Uterine smooth muscle cell (primary cell): ENCODE data around the gene C1orf56. TPM values are rescaled to one million over a fixed set of nuclear protein-coding genes. Genes with fewer than 3 reads are reported as not detected.

Source experiments
- total RNA-seq: library from RNA; depleted of rRNA; stranded (reverse); fragments of >200 nt; gene quantifications from 2 replicates; pipeline ENCODE4 v1.2.3, GENCODE V29; 2014

Gene C1orf56, protein sequence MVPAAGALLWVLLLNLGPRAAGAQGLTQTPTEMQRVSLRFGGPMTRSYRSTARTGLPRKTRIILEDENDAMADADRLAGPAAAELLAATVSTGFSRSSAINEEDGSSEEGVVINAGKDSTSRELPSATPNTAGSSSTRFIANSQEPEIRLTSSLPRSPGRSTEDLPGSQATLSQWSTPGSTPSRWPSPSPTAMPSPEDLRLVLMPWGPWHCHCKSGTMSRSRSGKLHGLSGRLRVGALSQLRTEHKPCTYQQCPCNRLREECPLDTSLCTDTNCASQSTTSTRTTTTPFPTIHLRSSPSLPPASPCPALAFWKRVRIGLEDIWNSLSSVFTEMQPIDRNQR
- 1.4 and 1.7 TPM in 2 replicates for total RNA-seq

DNA sequence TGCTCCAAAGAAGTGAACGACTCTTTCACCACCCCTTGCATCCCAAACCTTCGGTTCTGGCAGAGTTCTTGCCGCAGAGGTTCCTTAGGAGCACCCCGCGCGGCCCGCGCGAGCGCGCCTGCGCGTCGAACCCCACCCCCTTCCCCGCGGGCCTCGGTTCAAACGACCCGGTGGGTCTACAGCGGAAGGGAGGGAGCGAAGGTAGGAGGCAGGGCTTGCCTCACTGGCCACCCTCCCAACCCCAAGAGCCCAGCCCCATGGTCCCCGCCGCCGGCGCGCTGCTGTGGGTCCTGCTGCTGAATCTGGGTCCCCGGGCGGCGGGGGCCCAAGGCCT is at the start of gene C1orf56:
Gene C1orf56, plus strand, starts transcription at position 161 of the 334 bp plus-strand sequence. Its CDS starts 97 bp downstream, at position 258.

DNA sequence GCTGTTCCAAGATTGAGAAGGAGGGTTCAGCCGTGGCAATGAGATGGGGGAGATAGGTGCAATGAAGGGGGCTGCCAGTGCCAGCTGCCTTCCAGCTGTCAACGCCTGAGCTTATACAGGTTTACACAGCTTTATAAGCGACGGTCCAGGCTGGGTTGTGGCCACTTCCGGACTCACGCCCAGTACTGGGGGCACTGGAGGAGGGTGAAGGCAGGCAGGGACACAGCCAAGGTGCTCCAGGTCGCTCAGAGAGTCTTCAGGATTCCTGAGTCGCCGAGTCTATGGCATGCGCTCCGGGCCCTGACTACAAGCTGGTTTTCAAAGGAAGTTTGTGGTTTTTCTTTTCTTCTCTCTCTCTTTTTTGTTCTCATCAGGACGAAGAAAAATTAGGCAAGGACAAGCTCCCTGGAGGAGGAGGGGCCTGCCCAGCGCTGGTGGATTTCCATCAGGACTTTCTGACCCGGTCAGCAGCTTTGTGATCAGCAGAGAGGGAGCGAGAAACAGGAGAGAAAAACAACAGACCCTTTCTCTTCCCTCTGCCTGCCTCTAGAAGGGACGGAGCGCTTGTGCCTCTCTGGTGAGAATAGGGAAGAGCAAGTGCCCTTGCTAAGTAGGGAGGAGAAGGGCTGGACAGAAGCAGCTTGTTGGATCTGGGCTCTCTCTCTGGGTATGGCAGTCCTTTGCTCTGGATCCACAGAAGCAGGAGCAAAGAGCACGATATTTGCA is 41.1 kb upstream of the C1orf56 start, which contains the start of gene MINDY1:
Gene MINDY1, minus strand, starts transcription at position 576 of the 726 bp plus-strand sequence. CDS start 4,285 bp downstream, outside the sequence.

DNA sequence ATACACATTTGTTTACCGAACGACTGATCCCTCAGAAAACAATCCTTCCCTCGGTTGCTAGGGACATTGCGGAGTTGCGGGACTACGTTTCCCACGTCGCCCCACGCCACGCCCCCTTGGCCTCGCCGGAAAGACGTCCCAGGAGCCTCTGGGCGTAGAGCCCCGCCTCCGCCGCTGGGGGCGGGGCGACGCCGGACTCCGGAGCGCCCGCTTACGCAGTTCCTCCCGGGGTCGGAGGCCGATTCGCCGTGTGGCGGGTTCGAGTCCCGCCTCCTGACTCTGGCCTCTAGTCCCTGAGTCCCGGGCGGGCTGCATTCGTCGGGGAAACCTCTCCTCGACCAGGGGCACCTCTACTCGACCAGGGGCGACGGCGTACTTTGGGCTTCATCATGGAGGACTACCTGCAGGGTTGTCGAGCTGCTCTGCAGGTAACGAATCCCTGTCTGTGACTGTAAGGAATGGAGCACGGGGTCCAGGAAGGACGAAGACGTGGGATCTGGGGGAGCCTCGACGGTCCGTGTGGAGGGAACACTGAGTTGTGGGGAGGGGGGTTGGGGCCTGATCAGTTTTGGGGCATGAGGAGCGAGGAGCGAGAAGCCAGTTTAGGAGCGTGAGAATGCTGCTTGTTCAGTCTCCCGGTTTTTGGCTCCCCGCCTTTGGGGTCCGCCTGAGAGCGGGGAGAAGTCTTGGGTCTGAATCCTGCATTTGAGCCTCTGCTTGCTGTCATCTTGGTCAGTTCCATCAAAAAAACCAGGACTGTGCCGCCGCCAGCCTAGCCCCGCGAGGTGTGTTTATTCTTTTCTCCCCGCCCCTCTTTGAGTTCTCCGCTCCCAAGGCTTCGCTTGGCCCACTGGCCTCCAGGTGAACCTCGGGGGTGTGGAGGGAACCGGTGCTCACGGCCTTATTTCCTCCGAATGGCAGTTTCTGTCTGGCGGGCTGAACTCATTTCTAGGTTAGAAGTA is 39.0 kb upstream of the C1orf56 start, which contains the start of gene PRUNE1:
Gene PRUNE1, plus strand, starts transcription at position 206 of the 962 bp plus-strand sequence. Its CDS starts 184 bp downstream, at position 390.

DNA sequence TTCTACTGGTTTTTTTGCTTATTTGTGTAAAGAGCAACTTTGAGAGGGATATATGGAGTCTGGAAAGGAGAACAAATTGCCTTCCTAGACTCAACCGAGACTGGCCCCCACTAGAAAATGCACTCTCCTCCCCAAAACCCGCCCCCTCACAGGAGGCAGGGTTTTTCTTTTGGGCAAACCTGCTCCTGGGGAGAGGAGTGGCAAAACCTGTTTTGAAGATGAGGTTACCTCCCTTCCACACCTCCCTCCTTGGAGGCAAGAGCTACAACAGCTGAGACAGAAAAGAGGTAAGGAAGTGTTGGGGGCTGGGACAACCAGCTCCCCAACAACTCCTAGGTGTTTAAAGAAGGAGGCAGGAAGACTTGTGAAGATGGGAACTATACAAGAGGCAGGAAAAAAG is 11.2 kb upstream of the C1orf56 start, which contains the start of gene BNIPL:
Gene BNIPL, plus strand, starts transcription at position 231 of the 400 bp plus-strand sequence. Its CDS starts 140 bp downstream, at position 371.

DNA sequence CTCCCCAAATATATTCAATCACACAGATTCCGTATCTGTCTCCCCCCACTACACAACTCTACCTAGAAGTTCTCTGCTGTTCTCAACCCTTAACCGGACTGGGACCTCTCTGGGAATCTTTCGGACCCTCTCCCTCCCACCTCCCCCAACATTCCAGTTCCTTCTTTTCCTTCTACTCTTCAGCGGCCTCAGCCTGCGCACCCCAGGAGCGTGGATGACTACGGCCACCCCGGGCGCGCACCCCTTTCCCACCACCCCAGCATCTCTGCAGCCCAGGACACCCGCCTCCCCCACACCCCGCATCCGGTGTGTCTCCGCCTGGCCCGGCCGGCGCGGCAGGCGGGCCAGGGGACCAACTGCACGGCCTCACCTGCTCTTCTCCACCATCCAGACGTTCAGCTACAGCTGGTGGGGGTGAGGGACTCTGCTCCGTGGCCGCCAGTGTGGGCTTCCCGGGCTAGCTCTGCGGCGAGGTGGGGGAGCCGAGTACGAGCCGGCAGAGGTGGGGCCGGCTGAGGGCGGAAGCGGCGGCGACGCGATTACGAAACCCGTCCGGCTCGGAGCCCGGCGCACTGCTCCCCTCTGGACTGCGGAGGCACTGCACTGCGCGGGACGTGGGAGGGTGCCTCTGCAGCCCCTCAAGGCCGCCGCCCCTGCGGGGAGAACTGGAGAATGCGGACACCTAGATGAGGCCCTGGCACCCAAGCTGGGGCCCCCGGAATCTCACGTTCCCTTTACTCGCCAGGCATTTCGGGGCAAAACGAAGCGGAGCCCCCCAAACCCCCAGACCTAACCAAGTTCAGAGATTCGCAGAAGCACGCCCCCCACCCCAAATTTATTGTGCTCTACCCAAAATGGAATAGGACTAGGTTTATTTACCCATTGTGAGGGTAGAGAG is 11.8 kb downstream of the C1orf56 start, which contains the start of gene CDC42SE1:
Gene CDC42SE1, minus strand, starts transcription at position 514 of the 898 bp plus-strand sequence. CDS start 3,892 bp downstream, outside the sequence.

DNA sequence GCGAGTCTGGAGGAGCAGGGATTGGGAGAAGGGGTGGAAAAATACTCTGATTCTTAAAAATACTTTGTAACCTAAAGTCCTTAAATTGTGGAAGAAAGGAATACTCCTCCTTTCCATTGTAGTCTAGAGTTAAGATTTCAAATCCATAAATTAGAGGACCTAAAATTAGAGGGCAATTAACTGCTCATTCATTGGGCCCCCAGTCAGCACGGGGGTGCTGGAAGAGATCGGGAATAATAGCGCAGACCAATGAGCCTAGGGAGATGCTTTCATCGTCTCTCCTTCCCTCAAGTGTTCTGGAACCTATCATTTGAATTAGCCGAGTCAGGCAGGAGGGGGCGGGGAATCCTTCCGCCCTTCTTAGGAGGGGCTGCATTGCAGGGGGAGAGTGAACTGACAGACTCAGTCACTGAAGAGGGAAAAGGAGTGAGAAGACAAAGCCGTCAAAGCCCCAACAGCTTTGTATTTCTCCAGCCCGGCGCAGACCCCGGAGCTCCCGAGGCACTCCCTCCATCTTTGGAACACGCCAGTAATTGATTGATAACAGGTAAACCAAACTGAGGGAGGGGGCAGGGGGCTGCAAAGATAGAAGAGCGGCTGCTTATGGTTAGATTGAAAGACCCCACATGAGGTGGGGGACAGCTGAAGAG is 12.6 kb downstream of the C1orf56 start, which contains the start of gene MLLT11:
Gene MLLT11, plus strand, starts transcription at position 391 of the 650 bp plus-strand sequence. CDS start 6,828 bp downstream, outside the sequence.

DNA sequence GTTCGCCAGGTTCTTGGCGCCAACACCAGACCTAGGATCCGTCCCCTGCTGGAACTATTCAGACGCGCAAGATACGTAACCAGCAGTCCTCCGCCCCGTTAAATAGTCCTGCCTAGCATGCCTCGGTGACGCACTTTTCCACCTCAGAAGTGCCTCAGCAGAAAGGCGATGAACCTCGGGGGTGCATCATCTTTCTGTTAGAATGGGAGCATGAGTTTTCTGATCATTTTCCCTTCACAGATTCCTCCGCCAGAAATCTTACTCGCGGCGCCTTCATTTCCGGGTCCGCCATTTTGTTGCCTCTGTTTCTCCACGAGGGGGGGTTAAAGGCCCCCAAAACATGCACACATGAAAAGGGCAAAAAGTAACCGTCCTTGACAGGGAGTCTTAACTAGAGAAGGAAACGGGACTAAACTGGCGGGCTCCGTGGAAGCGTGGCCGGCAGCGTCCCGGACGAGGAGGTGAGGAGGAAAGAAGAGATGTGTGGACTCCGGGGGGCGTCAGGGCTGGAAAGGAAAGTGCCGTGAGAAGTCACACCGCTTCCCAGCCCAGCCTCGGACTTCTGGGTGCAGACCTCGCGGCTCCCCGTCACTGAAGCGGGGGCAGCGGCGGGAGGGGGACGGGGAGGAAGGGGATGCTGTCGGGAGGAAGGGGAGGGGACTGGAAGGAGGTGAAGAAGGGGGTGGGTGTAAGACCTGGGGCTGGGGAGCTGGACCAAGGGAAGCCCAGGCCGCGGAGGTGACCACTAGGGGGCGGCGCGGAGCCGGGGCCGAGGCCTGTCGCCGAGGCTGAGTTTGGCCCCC is 23.1 kb downstream of the C1orf56 start, which contains the start of gene GABPB2:
Gene GABPB2, plus strand, starts transcription at position 288 of the 803 bp plus-strand sequence. CDS start 17,429 bp downstream, outside the sequence.

Other genes with a start within 250 kb of the C1orf56 start
- 199 and 485 TPM in 2 replicates for gene CTSK, start 239.5 kb upstream of the C1orf56 start, total RNA-seq
- gene ARNT, start 171.2 kb upstream of the C1orf56 start, total RNA-seq: 38.3 and 52.6 TPM in 2 replicates
- not detected in 2 replicates for gene CTXND2, start 160.6 kb upstream of the C1orf56 start, total RNA-seq
- gene SETDB1, start 121.4 kb upstream of the C1orf56 start, total RNA-seq: 31.2 and 35.1 TPM in 2 replicates
- 78.4 and 110 TPM in 2 replicates for gene CERS2, start 72.9 kb upstream of the C1orf56 start, total RNA-seq
- gene ANXA9, start 65.5 kb upstream of the C1orf56 start, total RNA-seq: 1.1 and 1.3 TPM in 2 replicates
- gene MINDY1, start 40.8 kb upstream of the C1orf56 start, total RNA-seq: 5.7 and 6.0 TPM in 2 replicates
- 4.0 and 4.6 TPM in 2 replicates for gene PRUNE1, start 39.3 kb upstream of the C1orf56 start, total RNA-seq
- 0.11 and 1.00 TPM in 2 replicates for gene BNIPL, start 11.2 kb upstream of the C1orf56 start, total RNA-seq
- gene CDC42SE1, start 11.9 kb downstream of the C1orf56 start, total RNA-seq: 41.1 and 44.4 TPM in 2 replicates
- 5.0 and 6.9 TPM in 2 replicates for gene MLLT11, start 12.6 kb downstream of the C1orf56 start, total RNA-seq
- 15.6 and 18.4 TPM in 2 replicates for gene GABPB2, start 23.0 kb downstream of the C1orf56 start, total RNA-seq
- gene SEMA6C, start 98.9 kb downstream of the C1orf56 start, total RNA-seq: 0.66 and 0.75 TPM in 2 replicates
- not detected in 2 replicates for gene TNFAIP8L2, start 108.9 kb downstream of the C1orf56 start, total RNA-seq
- 5.6 and 6.7 TPM in 2 replicates for gene LYSMD1, start 118.2 kb downstream of the C1orf56 start, total RNA-seq
- gene SCNM1, start 118.4 kb downstream of the C1orf56 start, total RNA-seq: 18.4 and 23.9 TPM in 2 replicates
- gene TMOD4, start 128.2 kb downstream of the C1orf56 start, total RNA-seq: 0.22 TPM in 1 of 2 replicates, not detected in the other
- 50.7 and 54.9 TPM in 2 replicates for gene VPS72, start 142.4 kb downstream of the C1orf56 start, total RNA-seq
- 66.1 and 76.1 TPM in 2 replicates for gene PIP5K1A, start 150.8 kb downstream of the C1orf56 start, total RNA-seq
- 243 and 344 TPM in 2 replicates for gene PSMD4, start 207.0 kb downstream of the C1orf56 start, total RNA-seq
- 12.5 and 12.6 TPM in 2 replicates for gene ZNF687, start 234.5 kb downstream of the C1orf56 start, total RNA-seq